Hematopoietic multipotent progenitor cell treated with erythropoietin and hydrocortisone succinate and interleukin-3 and kit ligand, for 15 days (in vitro differentiated cells): ENCODE data around the gene DPYSL5.

Source experiments
- DNase-seq: peaks from one replicate; pipeline ENCODE4 v3.0.0-alpha.2; 2015; ENCODE audit warnings: low spot score

Gene DPYSL5

GRCh38 chr2:26993768-26994167 lies 145.8 kb downstream of the DPYSL5 start:
- no peak for DNase-seq

DNA sequence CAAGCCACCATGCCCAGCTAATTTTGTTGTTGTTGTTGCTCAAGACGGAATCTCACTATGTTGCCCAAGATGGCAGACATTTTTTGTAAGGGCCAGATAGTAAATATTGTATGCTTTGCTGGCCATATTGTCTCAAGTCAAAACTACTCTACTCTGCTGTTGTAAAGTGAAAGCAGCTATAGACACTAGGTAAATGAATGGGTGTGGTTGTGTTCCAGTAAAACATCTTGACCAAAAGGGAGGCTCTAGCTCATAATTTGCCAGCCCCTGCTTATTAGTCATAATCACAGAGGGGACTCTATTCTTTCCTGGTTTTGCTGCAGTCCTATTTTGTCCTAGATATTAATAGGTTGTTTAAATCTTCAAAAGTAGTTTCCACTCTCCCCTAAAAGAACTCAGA lies 147.1 kb downstream of the DPYSL5 start:
- DNase-seq, result no peak

DNA sequence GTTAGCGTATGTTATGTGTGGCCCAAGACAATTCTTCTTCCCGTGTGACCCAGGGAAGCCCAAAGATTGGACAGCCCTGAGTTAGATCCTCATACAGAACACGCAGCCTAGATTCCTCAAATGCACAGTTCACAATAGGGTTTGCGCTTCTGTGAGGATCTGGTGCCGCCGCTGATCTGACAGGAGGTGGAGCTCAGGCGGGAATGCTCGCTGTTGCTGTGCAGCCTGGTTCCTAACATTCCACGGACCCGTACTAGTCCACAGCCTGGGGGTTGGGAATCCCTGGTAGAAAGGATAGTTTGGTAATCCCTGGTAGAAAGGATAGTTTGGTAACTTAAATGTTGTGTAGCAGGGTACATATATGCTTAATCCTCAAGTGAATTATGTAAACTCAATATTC lies 149.5 kb downstream of the DPYSL5 start:
- DNase-seq, result no peak

DNA sequence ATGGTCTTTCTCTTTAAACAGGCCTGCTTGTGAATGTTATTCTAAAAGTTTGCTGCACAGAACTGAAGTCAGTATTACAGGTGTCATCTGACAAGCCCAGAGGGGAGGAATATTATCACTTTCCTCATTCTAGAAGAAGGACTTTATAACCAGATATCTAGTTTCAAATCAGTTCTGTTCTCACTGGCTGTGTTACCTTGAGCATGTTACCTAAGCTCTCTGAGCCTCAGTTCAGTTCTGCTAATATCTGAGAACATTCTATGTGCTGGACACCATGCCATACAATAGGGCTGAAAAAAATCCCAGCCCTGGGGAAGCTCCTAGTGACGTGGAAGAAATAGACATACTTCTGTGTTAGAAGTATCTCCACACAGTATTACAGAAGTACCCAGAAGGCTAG lies 150.4 kb downstream of the DPYSL5 start:
- DNase-seq, result no peak
